ENCODE data around the gene SGK1. TPM values are rescaled to one million over a fixed set of nuclear protein-coding genes. Genes with fewer than 3 reads are reported as not detected.
"Not testable (repeated sequence)": the region's sequence is repeated elsewhere in the genome, so short reads cannot be mapped to it uniquely, and the experiment has no call there.

Gene SGK1
- total RNA-seq, 2 experiments from 2014 or later: 13.1 to 13.5 TPM

- Mint-ChIP-seq H3K4me3 (no peak overlapping the region), H3K27me3 (no peaks in the 10 kb centered on the region), H3K27ac (no peak overlapping the region), H3K4me1 (peaks cover 18% of the 10 kb centered on the region), H3K9me3 (ENCODE audit: low read depth) (no peaks in the 10 kb centered on the region), H3K36me3 (ENCODE audit: low read depth) (no peaks in the 10 kb centered on the region)
- intact Hi-C loops (cut with DNase I, micrococcal nuclease): no loop called here
- POLR2A ChIA-PET: no interaction called here
- DNase-seq: no peak
- ATAC-seq: no peak
- CTCF ChIA-PET: interaction anchor here (0.5 to 1.3 kb wide), 5 partner anchors 12 to 544 kb away, joined by 3 to 4 read pairs (median 4); no protein-coding TSS in a partner anchor
Measured at GRCh38 chr6:134278000-134278399, 39.9 kb downstream of the SGK1 start.

GRCh38 chr6:134276891-134277377 lies 41.0 kb downstream of the SGK1 start:
- Mint-ChIP-seq H3K27ac (peak overlapping the region; percentile 13), H3K4me1 (peaks cover 26% of the 10 kb centered on the region)
- H3K27me3 Mint-ChIP-seq; H3K9me3 Mint-ChIP-seq (ENCODE audit: low read depth); intact Hi-C loops (cut with DNase I, micrococcal nuclease); H3K4me3 Mint-ChIP-seq; H3K36me3 Mint-ChIP-seq (ENCODE audit: low read depth): not testable (repeated sequence)
- POLR2A ChIA-PET: interaction anchor here (0.7 kb wide), 1 partner anchor 30 kb away, joined by 4 read pairs; no protein-coding TSS in a partner anchor
- peak; percentile 16 for ATAC-seq
- peak; percentile 8 for DNase-seq
- CTCF ChIA-PET: interaction anchor here (1.1 to 1.3 kb wide), 2 partner anchors 8 to 153 kb away, joined by 4 read pairs; no protein-coding TSS in a partner anchor

GRCh38 chr6:134272374-134272773 lies 45.5 kb downstream of the SGK1 start:
- Mint-ChIP-seq H3K9me3 (ENCODE audit: low read depth) (no peaks in the 10 kb centered on the region), H3K27me3 (no peaks in the 10 kb centered on the region), H3K4me3 (no peak overlapping the region), H3K36me3 (ENCODE audit: low read depth) (no peaks in the 10 kb centered on the region), H3K4me1 (peaks cover 29% of the 10 kb centered on the region), H3K27ac (peak overlapping the region; percentile 7)
- DNase-seq (no peak), ATAC-seq (no peak)
- intact Hi-C loops (cut with DNase I, micrococcal nuclease): no loop called here
- POLR2A ChIA-PET: no interaction called here
- CTCF ChIA-PET: interaction anchor here (0.6 to 0.7 kb wide), 4 partner anchors 11 to 364 kb away, joined by 3 to 5 read pairs (median 3); no protein-coding TSS in a partner anchor

- Mint-ChIP-seq H3K4me3 (no peak overlapping the region), H3K36me3 (ENCODE audit: low read depth) (no peaks in the 10 kb centered on the region), H3K9me3 (ENCODE audit: low read depth) (no peaks in the 10 kb centered on the region), H3K27ac (no peak overlapping the region), H3K4me1 (peaks cover 13% of the 10 kb centered on the region), H3K27me3 (no peaks in the 10 kb centered on the region)
- no peak for ATAC-seq
- DNase-seq: no peak
- POLR2A ChIA-PET: no interaction called here
- CTCF ChIA-PET: interaction anchor here (1.3 kb wide), 1 partner anchor 9 kb away, joined by 4 read pairs; no protein-coding TSS in a partner anchor
- intact Hi-C loops (cut with DNase I, micrococcal nuclease): no loop called here
Measured at GRCh38 chr6:134267917-134268361, 50.0 kb downstream of the SGK1 start.

GRCh38 chr6:134266776-134267175 lies 51.1 kb downstream of the SGK1 start:
- H3K27ac Mint-ChIP-seq: no peak overlapping the region
- ChIA-PET CTCF (no interaction called here), POLR2A (interaction anchor here (0.7 kb wide), 1 partner anchor 23 kb away, joined by 4 read pairs; no protein-coding TSS in a partner anchor)
- intact Hi-C loops (cut with DNase I, micrococcal nuclease): no loop called here
- H3K36me3 Mint-ChIP-seq (ENCODE audit: low read depth): no peaks in the 10 kb centered on the region
- H3K27me3 Mint-ChIP-seq: no peaks in the 10 kb centered on the region
- DNase-seq (no peak), ATAC-seq (no peak)
- no peaks in the 10 kb centered on the region for H3K9me3 Mint-ChIP-seq (ENCODE audit: low read depth)
- H3K4me1 Mint-ChIP-seq: peaks cover 5% of the 10 kb centered on the region
- no peak overlapping the region for H3K4me3 Mint-ChIP-seq

- Mint-ChIP-seq H3K27ac (no peak overlapping the region), H3K27me3 (no peaks in the 10 kb centered on the region), H3K4me1 (no peaks in the 10 kb centered on the region), H3K36me3 (ENCODE audit: low read depth) (no peaks in the 10 kb centered on the region), H3K4me3 (no peak overlapping the region), H3K9me3 (ENCODE audit: low read depth) (no peaks in the 10 kb centered on the region)
- CTCF ChIA-PET: interaction anchor here (1.2 kb wide), 1 partner anchor 11 kb away, joined by 3 read pairs; no protein-coding TSS in a partner anchor
- ATAC-seq: no peak
- intact Hi-C loops (cut with DNase I, micrococcal nuclease): no loop called here
- POLR2A ChIA-PET: no interaction called here
- no peak for DNase-seq
Measured at GRCh38 chr6:134261766-134262165, 56.1 kb downstream of the SGK1 start.

- no peaks in the 10 kb centered on the region for H3K27me3 Mint-ChIP-seq
- no peak for DNase-seq
- H3K4me3 Mint-ChIP-seq: no peak overlapping the region
- intact Hi-C loops (cut with DNase I, micrococcal nuclease): no loop called here
- H3K36me3 Mint-ChIP-seq (ENCODE audit: low read depth): no peaks in the 10 kb centered on the region
- no peaks in the 10 kb centered on the region for H3K9me3 Mint-ChIP-seq (ENCODE audit: low read depth)
- ATAC-seq: no peak
- no peaks in the 10 kb centered on the region for H3K4me1 Mint-ChIP-seq
- no peak overlapping the region for H3K27ac Mint-ChIP-seq
- POLR2A ChIA-PET: no interaction called here
- CTCF ChIA-PET: interaction anchor here (0.6 kb wide), 1 partner anchor 364 kb away, joined by 3 read pairs; no protein-coding TSS in a partner anchor
Measured at GRCh38 chr6:134258849-134259306, 59.0 kb downstream of the SGK1 start.

GRCh38 chr6:134257516-134257915 lies 60.4 kb downstream of the SGK1 start:
- Mint-ChIP-seq H3K36me3 (ENCODE audit: low read depth) (no peaks in the 10 kb centered on the region), H3K27ac (no peak overlapping the region), H3K27me3 (no peaks in the 10 kb centered on the region), H3K4me3 (no peak overlapping the region), H3K9me3 (ENCODE audit: low read depth) (no peaks in the 10 kb centered on the region), H3K4me1 (no peaks in the 10 kb centered on the region)
- DNase-seq (no peak), ATAC-seq (no peak)
- ChIA-PET CTCF (no interaction called here), POLR2A (no interaction called here)
- intact Hi-C loops (cut with DNase I, micrococcal nuclease): no loop called here

GRCh38 chr6:134256862-134257261 lies 61.0 kb downstream of the SGK1 start:
- no peaks in the 10 kb centered on the region for H3K4me1 Mint-ChIP-seq

GRCh38 chr6:134255280-134255679 lies 62.6 kb downstream of the SGK1 start:
- ATAC-seq; H3K9me3 Mint-ChIP-seq (ENCODE audit: low read depth); H3K27ac Mint-ChIP-seq; intact Hi-C loops (cut with DNase I, micrococcal nuclease); H3K4me1 Mint-ChIP-seq; DNase-seq; H3K36me3 Mint-ChIP-seq (ENCODE audit: low read depth); H3K4me3 Mint-ChIP-seq; CTCF ChIA-PET; POLR2A ChIA-PET; H3K27me3 Mint-ChIP-seq: not testable (repeated sequence)

More at GRCh38 chr6:134256862-134257261, 61.0 kb downstream of the SGK1 start:
- ATAC-seq (no peak), DNase-seq (no peak)
- ChIA-PET POLR2A (no interaction called here), CTCF (no interaction called here)
- H3K27ac Mint-ChIP-seq: no peak overlapping the region
- H3K9me3 Mint-ChIP-seq (ENCODE audit: low read depth): no peaks in the 10 kb centered on the region
- no peaks in the 10 kb centered on the region for H3K36me3 Mint-ChIP-seq (ENCODE audit: low read depth)
- intact Hi-C loops (cut with DNase I, micrococcal nuclease): no loop called here
- no peak overlapping the region for H3K4me3 Mint-ChIP-seq
- H3K27me3 Mint-ChIP-seq: no peaks in the 10 kb centered on the region

GRCh38 chr6:134254118-134254517 lies 63.8 kb downstream of the SGK1 start:
- intact Hi-C loops (cut with DNase I, micrococcal nuclease): no loop called here
- H3K36me3 Mint-ChIP-seq (ENCODE audit: low read depth): no peaks in the 10 kb centered on the region
- no peak for DNase-seq
- CTCF ChIA-PET: no interaction called here
- H3K27ac Mint-ChIP-seq: no peak overlapping the region
- no peak overlapping the region for H3K4me3 Mint-ChIP-seq
- H3K9me3 Mint-ChIP-seq (ENCODE audit: low read depth): no peaks in the 10 kb centered on the region
- POLR2A ChIA-PET: no interaction called here
- ATAC-seq: no peak
- H3K4me1 Mint-ChIP-seq: peaks cover 17% of the 10 kb centered on the region
- no peaks in the 10 kb centered on the region for H3K27me3 Mint-ChIP-seq

- CTCF ChIA-PET: interaction anchor here (1.1 to 1.2 kb wide), 2 partner anchors 21 to 41 kb away, joined by 3 read pairs; no protein-coding TSS in a partner anchor
- Mint-ChIP-seq H3K4me1 (peaks cover 22% of the 10 kb centered on the region), H3K9me3 (ENCODE audit: low read depth) (no peaks in the 10 kb centered on the region), H3K4me3 (no peak overlapping the region), H3K27ac (no peak overlapping the region), H3K27me3 (no peaks in the 10 kb centered on the region), H3K36me3 (ENCODE audit: low read depth) (peaks cover 2% of the 10 kb centered on the region)
- intact Hi-C loops (cut with DNase I, micrococcal nuclease): no loop called here
- POLR2A ChIA-PET: no interaction called here
- DNase-seq (no peak), ATAC-seq (no peak)
Measured at GRCh38 chr6:134253681-134254080, 64.2 kb downstream of the SGK1 start.
